Activated naive CD4-positive, alpha-beta T cell (primary cell): ENCODE data around the gene HLCS.

ENCODE experiments used
- DNase-seq, 4 experiments: peaks; one replicate each; lab custom pipeline; 2025; lab: John Stamatoyannopoulos, UW

Gene HLCS

GRCh38 chr21:36747041-36747814, 219.2 kb downstream of the HLCS start:
- DNase-seq: no peak

GRCh38 chr21:36745459-36745858, 221.0 kb downstream of the HLCS start:
- DNase-seq: no peak

- DNase-seq: no peak
These were observed 221.8 kb downstream of the HLCS start for GRCh38 chr21:36744560-36745231.

DNA sequence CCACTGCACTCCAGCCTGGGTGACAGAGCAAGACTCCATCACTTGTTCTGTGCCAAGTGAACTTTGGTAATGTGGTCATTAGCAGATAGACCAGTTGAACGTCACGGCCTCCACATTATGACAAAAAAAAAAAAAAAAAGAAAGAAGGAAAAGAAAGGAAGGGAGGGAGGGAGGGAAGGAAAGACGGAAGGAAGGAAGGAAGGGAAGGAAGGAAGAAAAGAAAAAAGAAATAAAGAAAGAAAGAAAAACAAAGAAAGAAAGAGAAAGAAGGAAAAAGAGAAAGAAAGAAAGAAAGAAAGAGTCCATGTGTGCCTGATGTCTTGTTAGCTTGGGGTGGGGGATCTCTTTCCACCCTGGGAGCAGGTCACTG, 222.3 kb downstream of the HLCS start:
- no peak for DNase-seq

GRCh38 chr21:36743446-36743845, 223.0 kb downstream of the HLCS start:
- DNase-seq: no peak

DNA sequence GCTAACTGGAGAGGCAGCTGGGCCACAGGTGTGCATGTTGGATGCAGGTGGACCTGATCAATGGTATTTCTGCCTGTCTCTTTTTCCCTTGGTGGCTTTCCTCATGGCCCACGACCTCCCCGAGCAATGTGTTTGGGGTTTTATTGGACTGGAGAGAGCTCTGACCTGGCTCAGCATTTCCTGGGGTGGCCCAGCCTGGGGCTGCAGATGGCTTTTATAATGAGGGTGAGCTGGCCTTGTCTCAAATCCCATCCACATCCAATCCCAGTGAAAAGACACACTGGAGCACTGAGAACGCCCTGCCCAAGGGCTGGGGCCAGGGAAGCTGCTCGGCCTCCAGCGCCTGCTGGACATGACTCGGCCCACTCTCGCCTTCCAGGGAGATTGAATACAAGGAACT, 223.5 kb downstream of the HLCS start:
- no peak for DNase-seq

DNA sequence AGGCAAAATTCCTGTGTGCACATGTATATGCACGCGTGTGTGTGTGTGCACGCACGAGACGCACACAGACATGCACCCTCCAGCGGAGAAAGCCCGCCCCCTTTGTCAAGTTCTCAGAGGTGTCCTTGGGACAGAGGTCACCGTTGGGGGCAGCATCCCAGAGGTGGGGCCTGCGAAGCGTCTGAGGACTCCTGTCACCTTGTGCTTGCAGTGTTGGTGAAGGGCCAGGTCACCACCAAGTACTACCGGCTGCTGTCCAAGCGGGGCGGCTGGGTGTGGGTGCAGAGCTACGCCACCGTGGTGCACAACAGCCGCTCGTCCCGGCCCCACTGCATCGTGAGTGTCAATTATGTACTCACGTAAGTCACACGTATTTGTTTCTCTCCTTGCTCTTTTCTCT, 225.0 kb downstream of the HLCS start:
- DNase-seq: no peak

DNA sequence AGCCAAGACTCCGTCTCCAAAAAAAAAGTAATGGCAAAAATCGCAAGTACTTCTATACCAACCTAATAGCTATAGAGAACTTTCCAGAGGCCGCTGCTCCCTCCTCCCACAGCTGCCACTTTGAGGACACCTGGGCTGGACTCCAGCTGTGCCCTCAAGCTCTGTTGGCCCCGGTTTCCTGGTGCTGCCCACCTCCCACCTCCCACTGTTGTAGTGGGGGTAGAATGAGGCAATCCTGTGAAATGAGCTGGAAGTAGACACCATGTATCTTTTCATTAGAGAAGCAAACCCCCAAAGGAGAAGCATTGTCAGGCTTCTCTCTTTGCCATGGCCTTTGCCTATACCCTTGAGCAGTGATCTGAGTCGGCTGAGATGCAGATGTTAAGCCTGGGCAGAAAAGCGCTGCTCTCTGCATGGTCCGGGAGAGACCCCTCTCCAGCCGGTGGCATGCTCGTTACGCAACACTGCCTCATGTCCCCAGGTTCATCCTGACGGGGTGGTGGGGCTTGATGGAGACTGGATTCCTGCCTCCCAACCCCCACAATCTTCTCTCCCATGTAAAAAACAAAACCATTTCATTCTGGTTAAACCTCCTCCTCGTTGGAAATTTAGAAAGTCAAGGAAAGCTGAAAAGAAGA, 227.9 kb downstream of the HLCS start:
- DNase-seq: no peak

DNA sequence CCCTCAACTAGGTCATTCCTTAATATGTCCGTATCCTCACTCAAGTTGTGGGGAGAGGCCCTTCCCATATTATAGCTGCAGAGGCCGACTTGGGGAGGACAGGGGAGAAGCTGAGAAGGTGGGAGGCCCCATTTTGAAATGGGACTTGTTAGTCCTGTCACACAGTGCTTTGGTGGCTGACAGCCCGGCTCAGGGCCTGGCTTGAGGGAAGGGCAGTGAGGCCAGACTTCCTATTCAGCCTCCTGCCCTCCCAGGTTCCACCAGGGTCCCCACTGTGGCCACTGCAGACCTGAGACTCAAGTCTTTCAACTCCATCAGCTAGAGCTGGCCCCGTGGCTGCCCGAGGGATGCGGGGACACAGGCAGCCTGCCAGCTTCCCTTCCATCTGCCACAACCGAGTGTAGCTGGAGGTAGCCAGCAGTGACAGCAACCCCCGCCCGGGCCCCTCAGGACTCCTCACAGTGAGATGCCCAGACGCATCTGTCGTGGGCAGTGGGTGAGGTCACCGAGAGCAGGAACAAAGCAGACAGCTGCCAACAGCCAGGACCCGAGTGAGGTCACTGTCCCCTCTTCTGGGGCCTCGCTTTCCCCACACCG, 230.6 kb downstream of the HLCS start:
- DNase-seq: no peak

DNA sequence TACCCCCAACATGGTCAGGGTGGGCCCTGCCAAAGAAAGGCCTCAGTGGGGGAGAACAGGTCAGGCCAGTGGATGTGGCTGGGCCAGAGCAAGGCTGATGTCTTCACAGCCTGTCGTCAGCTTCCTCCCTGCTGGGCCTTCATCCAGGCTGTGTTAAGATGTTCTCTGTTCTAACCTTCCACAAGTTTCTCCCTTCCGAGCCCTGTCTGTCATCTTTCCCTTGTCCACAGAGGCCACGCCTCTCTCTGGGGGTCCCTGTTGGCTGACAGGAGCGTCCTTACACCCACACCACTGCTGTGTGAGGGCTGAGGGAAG, 231.3 kb downstream of the HLCS start:
- no peak for DNase-seq

DNA sequence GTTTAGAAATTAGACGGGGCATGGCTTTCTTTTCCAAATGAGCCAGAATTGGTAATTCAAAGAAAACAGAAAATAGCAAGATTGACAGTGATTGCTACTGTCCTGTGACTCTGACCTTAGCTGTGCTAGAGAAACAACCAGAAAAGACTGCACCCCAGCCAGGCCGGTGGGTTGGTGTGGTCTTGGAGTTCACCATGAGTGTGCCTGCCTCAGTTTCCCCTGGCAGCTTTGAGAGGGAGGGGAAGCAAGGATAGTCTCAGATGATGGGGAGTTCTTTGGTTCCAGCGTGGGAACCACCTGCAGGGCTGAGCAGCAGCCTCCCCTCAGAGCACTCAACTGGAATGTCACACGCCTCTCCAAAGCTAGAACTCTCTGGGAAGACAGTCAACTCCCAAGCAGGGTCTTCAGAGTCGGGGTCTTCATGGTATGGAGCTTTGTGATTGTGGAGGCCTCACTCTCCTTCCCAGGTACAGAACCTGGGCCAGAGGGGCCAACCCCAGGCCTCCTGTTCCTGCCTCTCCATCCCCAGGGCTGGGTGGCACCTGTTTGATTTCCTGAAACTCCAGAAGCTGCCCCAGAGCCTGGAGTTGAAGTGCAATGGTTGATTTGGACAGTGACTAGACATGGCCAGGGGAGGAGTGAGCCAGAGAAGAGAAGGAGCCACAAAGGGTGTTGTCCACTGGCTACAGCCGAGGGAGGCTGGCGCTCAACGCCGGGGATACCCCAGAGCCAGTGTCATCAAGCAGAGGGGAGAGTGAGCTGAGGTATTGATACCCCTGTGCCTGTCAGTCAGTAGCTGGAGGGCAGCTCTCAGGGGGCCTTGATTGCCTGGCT, 231.9 kb downstream of the HLCS start:
- no peak for DNase-seq

GRCh38 chr21:36733857-36734256, 232.6 kb downstream of the HLCS start:
- no peak for DNase-seq

- no peak for DNase-seq
These were observed 233.7 kb downstream of the HLCS start for GRCh38 chr21:36732761-36733160.

DNA sequence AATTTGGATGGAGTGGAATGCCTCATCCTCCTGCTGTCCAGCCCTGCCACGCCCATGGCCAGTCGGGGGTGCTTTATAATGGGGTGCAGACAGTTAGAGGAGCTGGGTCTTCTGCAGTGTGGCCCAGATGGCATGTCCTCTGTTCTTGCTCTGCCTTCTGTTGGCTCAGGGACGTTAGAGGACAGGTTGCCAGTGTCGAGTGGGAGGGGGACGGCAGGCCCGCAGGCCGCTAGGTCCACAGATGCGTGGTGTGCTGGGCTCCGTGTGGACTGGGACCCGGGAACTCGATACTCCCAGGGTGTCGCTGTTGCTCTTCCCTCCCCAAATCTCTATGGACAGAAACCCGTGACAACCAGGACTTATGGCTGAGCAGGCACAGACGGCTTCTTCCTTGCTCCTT, 234.3 kb downstream of the HLCS start:
- no peak for DNase-seq

- no peak for DNase-seq
These were observed 235.9 kb downstream of the HLCS start for GRCh38 chr21:36730291-36731281.

- no peak for DNase-seq
These were observed 237.0 kb downstream of the HLCS start for GRCh38 chr21:36729310-36729970.

GRCh38 chr21:36728371-36729111, 237.9 kb downstream of the HLCS start:
- no peak for DNase-seq

- DNase-seq: no peak
These were observed 238.6 kb downstream of the HLCS start for GRCh38 chr21:36727866-36728265.

DNA sequence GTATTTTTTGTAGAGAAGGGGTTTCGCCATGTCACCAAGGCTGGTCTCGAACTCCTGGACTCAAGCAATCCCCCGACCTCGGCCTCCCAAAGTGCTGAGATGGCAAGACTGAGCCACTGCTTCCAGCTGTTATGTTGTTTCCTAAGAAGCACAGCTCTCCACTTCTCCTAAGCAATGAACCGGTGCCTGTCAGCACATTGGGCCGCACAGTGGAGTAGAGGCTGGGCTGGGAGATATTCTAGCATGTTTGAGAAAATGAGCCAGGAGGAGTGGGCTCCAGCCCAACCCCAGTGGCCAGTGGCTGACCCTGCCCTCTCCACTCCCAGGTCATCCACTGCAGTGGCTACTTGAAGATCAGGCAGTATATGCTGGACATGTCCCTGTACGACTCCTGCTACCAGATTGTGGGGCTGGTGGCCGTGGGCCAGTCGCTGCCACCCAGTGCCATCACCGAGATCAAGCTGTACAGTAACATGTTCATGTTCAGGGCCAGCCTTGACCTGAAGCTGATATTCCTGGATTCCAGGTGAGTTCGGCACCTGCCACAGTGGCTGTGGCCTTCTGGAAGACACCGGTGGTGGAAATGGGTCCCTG, 240.6 kb downstream of the HLCS start:
- DNase-seq: no peak
